Peyer's patch (tissue), 4 donors: ENCODE results near the gene DAPK1. TPM values are rescaled to one million over a fixed set of nuclear protein-coding genes. Genes with fewer than 3 reads are reported as not detected.

Experiments used
- DNase-seq, 3 donors: peaks; one replicate each; pipeline ENCODE4 v3.0.0-alpha.2; 2017 to 2019
- H3K27ac ChIP-seq, 4 donors: fragments of 200-600 bp; sonication (generic); one replicate each; pipeline ENCODE4 v1.5.1; 2016 to 2019
- H3K27me3 ChIP-seq, 2 donors: fragments of 200-600 bp; sonication (generic); one replicate each; pipeline ENCODE4 v1.5.1; 2019
- H3K36me3 ChIP-seq, 3 donors: fragments of 200-600 bp; sonication (generic); one replicate each; pipeline ENCODE4 v1.5.1; 2016 to 2019
- H3K4me1 ChIP-seq, 4 donors: fragments of 200-600 bp; sonication (generic); one replicate each; pipeline ENCODE4 v1.5.1; 2016 to 2019
- H3K4me3 ChIP-seq, 4 donors: fragments of 200-600 bp; sonication (generic); 1 replicate in 3 of 4; 2 replicates in 1 of 4; pipeline ENCODE4 v1.5.1; 2016 to 2019; ENCODE audit warnings: mild to moderate bottlenecking in 1 of 4
- H3K9me3 ChIP-seq, 4 donors: fragments of 200-600 bp; sonication (generic); one replicate each; pipeline ENCODE4 v1.5.1; 2016 to 2019; ENCODE audit warnings: mild to moderate bottlenecking in 1 of 4
- POLR2A ChIP-seq, 2 donors: fragments of 450-650 bp; IDR thresholded peaks; one replicate each; pipeline ENCODE4 v1.5.1; 2017; ENCODE audit warnings: antibody characterized with exemption in 2 of 2, mild to moderate bottlenecking in 2 of 2, moderate library complexity in 2 of 2
- total RNA-seq, 4 donors: library from RNA; depleted of rRNA; stranded (reverse); fragments of >200 nt; gene quantifications; one replicate each; pipeline ENCODE4 v1.1.0, GENCODE V29; 2016
- TF ChIP-seq, protein P1 (sequence below), 6 experiments: fragments of 450-650 bp in 4 of 6; fragments of 200-600 bp in 2 of 6; sonication (generic) in 1 of 6; IDR thresholded peaks; one replicate each; pipeline ENCODE4 v1.5.1; 2017 to 2019; ENCODE audit warnings: antibody characterized with exemption in 6 of 6, mild to moderate bottlenecking in 3 of 6, moderate library complexity in 1 of 6

Gene DAPK1
- total RNA-seq, 4 donors from 2014 or later = 45.4 to 96.4 (median 77.2) TPM

GRCh38 chr9:87556039-87556438, 58.4 kb downstream of the DAPK1 start:
- Histone ChIP-seq H3K4me1 (peaks cover 0 to 13% (median 0%) of the 10 kb centered on the region in 4 donors), H3K9me3 (no peaks in the 10 kb centered on the region), H3K4me3 (no peak overlapping the region), H3K27me3 (no peaks in the 10 kb centered on the region), H3K27ac (peak overlapping the region in 2 of 4 donors; percentile 25 to 30), H3K36me3 (no peaks in the 10 kb centered on the region)
- DNase-seq = no peak
- no peak for TF ChIP-seq POLR2A (IDR thresholded peaks at IDR 0.05)
- TF ChIP-seq, protein P1, sequence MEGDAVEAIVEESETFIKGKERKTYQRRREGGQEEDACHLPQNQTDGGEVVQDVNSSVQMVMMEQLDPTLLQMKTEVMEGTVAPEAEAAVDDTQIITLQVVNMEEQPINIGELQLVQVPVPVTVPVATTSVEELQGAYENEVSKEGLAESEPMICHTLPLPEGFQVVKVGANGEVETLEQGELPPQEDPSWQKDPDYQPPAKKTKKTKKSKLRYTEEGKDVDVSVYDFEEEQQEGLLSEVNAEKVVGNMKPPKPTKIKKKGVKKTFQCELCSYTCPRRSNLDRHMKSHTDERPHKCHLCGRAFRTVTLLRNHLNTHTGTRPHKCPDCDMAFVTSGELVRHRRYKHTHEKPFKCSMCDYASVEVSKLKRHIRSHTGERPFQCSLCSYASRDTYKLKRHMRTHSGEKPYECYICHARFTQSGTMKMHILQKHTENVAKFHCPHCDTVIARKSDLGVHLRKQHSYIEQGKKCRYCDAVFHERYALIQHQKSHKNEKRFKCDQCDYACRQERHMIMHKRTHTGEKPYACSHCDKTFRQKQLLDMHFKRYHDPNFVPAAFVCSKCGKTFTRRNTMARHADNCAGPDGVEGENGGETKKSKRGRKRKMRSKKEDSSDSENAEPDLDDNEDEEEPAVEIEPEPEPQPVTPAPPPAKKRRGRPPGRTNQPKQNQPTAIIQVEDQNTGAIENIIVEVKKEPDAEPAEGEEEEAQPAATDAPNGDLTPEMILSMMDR (IDR thresholded peaks at IDR 0.05) = no peak

DNA sequence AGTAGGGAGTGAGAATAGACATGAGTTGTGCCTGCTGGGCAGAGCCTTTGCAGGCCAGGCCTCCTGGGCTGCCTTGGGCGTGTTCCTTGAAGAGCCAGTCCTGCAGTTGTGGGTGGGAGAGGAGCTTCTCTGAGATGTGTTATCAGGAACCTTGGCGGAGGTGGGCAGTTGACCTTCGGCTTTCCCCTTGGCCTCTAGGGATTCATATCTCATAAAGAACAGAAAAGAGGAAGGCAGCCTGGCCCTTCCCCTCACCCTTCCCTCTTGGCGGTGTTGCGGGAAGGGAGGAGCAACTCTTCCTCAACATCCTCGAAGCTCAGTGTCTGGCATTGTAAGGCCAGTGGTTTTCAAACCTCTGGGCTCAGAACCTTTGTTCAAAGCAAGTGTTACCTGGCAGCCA, 59.2 kb downstream of the DAPK1 start:
- TF ChIP-seq POLR2A (IDR thresholded peaks at IDR 0.05) = no peak
- TF ChIP-seq, protein P1 (IDR thresholded peaks at IDR 0.05) = no peak
- H3K27ac ChIP-seq = peak overlapping the region in 2 of 4 donors; percentile 14 to 30
- peaks cover 0 to 13% (median 0%) of the 10 kb centered on the region in 4 donors for H3K4me1 ChIP-seq
- no peaks in the 10 kb centered on the region for H3K27me3 ChIP-seq
- no peak for DNase-seq
- no peaks in the 10 kb centered on the region for H3K36me3 ChIP-seq
- H3K9me3 ChIP-seq = no peaks in the 10 kb centered on the region
- no peak overlapping the region for H3K4me3 ChIP-seq

- TF ChIP-seq, protein P1 (IDR thresholded peaks at IDR 0.05) = no peak
- TF ChIP-seq POLR2A (IDR thresholded peaks at IDR 0.05) = no peak
- no peak for DNase-seq
- H3K27ac ChIP-seq = no peak overlapping the region
Measured at GRCh38 chr9:87557996-87558395, 60.3 kb downstream of the DAPK1 start.

DNA sequence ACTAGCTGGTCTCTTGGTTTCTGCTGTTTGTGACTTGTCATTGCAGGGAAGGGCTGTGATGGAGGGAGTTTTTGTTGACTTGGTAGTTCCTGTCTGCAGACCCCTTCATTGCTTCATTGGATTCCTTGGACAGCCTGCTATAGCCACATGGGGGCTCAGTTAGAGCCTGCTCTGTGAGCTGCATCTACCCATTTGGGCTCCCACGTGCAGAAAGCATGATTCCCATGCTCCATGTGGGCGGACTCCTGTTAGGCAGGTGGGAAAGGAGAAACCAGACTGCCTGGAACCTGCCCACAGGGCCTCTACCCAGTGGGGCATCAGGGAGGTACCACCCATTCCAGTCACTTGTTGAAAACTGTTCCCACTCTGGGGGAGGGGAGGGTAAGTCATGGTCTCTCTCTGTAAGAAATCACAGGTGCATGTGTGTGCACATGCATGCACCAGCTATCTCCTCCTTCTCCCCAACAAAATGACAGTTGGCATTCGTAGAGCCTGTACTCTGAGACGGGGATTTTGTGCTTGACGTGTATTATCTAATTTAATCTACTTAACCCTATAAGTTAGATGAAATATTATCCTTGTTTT, 61.0 kb downstream of the DAPK1 start:
- TF ChIP-seq, protein P1 (IDR thresholded peaks at IDR 0.05) = no peak
- TF ChIP-seq POLR2A (IDR thresholded peaks at IDR 0.05) = no peak
- DNase-seq = no peak
- no peak overlapping the region for H3K4me3 ChIP-seq
- H3K27ac ChIP-seq = no peak overlapping the region
- H3K36me3 ChIP-seq = no peaks in the 10 kb centered on the region
- H3K9me3 ChIP-seq = no peaks in the 10 kb centered on the region
- H3K27me3 ChIP-seq = no peaks in the 10 kb centered on the region
- peaks cover 0 to 13% (median 0%) of the 10 kb centered on the region in 4 donors for H3K4me1 ChIP-seq

More at GRCh38 chr9:87557996-87558395, 60.3 kb downstream of the DAPK1 start:
- Histone ChIP-seq H3K9me3 (no peaks in the 10 kb centered on the region), H3K4me1 (peaks cover 0 to 13% (median 0%) of the 10 kb centered on the region in 4 donors), H3K27me3 (no peaks in the 10 kb centered on the region), H3K36me3 (no peaks in the 10 kb centered on the region), H3K4me3 (no peak overlapping the region)

DNA sequence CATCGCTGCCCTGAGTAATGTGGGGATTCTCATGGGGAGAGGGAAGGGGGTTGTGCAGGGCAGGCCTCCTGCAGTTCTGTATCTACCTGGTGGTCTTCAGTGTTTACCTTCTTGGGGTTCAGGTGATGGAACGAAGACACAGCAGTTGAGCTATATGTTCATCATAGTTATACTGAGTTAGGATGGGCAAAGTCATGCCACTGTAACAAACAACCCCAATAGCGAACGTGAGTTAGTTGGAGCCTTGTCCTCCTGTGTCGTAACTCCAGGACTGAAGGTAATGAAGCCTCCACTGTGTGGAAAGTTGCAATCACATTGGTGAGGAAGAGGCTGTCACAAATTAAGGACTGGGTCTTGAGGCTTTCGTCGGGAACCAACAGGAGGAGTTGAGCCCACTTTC, 64.4 kb downstream of the DAPK1 start:
- no peak for TF ChIP-seq POLR2A (IDR thresholded peaks at IDR 0.05)
- TF ChIP-seq, protein P1 (IDR thresholded peaks at IDR 0.05) = no peak
- Histone ChIP-seq H3K27ac (no peak overlapping the region), H3K4me1 (peaks cover 0 to 8% (median 0%) of the 10 kb centered on the region in 4 donors), H3K36me3 (no peaks in the 10 kb centered on the region), H3K27me3 (no peaks in the 10 kb centered on the region), H3K4me3 (no peak overlapping the region), H3K9me3 (no peaks in the 10 kb centered on the region)
- no peak for DNase-seq
